CD1c-positive myeloid dendritic cell (primary cell): ENCODE measurements around the gene PLA2G3.

ENCODE experiments used
- DNase-seq: peaks from one replicate; pipeline ENCODE4 v3.0.0-alpha.2; 2016; ENCODE audit errors: extremely low spot score

PLA2G3 gene

DNA sequence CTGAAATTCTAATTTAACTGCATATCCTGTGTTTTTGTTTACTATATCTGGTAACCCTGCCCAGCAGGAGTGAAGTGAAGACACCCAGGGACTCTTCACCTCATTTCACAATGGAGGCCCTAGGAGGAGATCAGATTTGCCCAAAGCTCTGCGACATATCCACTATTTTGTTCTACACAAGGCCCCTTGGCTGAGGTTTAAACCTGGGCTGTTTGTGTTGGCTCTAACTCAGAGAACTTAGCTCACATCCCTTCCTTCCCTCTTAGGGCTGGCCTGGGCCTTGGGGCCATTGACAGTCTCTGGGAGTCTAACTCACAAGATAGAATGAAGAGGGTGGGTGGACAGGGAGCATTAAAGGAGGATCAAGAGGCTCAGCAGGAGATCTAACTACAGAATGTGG, 8.2 kb upstream of the PLA2G3 start:
- no peak for DNase-seq

DNA sequence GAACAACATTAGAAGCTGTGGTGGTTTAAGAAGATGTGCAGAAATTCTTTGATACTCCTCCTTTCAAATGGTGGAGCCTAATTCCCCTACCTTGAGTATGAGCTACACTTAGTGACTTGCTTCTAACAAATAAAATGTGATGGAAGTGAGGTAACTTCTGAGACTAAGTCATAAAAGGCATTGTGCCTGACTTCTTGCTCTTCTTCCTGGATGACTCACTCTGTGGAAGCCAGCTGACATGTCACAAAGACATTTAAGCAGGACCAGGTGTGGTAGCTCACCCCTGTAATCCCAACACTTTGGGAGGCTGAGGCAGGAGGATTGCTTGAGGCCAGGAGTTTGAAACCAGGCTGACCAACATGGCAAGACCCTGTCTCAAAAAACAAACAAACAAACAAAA, 3.9 kb upstream of the PLA2G3 start:
- no peak for DNase-seq

GRCh38 chr22:31143537-31143936, 3.2 kb upstream of the PLA2G3 start:
- DNase-seq = no peak

- DNase-seq = no peak
Measured at GRCh38 chr22:31143038-31143437, 2.7 kb upstream of the PLA2G3 start.

DNA sequence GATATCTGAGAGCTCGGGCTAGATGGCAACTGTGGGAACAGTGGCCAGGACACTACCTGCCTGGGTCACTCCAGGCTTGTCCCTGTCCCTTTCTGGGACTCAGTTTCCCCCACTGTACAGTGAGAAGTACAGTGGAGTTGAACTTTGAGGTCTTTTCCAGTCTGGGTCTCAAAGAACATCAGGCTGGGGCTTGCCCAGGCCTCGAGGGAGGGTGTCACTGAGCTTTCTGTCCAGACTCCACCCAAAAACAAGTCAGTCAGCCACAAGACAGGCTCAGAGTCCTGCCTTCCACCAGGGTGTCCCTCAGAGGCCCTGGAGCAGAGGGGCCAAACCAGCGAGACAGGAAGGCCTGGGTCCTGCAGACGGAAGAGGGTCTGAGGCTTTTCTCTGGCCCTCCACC, 2.0 kb upstream of the PLA2G3 start:
- DNase-seq = no peak

DNA sequence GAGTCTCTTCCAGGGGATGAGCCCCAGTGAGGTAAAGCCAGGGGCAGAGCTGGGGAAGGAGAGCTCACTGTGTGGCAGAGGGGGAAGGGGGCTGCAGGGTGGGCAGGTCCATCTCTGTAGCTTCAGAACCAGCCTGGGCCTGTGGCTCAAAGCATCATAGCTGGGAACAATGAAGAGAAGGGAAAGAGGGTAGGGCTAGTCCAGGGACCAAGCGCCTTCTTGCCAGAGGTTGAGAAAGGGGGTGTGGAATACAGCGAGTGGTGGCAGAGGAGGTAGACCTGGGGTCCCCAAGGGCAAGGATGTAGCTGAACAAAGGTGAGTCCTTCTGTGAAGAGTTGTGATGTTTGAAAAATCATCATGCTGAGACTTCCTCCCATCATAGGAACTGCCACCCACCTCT, 1.2 kb upstream of the PLA2G3 start:
- no peak for DNase-seq

- no peak for DNase-seq
Measured at GRCh38 chr22:31140746-31141145, 438 bp upstream of the PLA2G3 start.

- DNase-seq = no peak
Measured at GRCh38 chr22:31139066-31139465, 1.2 kb downstream of the PLA2G3 start.

DNA sequence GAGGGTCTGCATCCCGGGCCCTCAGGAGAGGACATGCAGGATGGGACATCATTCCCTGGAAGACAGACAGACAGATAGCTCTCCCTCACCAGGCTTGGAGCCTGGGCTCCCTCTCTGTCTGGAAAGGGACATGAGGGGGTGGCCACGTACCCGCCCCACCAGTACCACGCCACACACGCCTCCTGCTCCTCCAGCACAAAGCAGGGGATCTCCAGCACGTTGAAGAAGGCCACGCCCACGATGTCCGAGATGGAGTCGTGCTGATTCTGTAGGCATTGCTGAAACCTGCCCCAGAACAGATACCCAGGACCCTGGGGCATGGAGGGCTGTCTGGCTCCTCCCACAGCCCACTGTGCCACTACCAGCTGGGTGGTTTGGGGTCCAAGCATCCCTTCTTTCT, 2.2 kb downstream of the PLA2G3 start:
- DNase-seq = no peak

GRCh38 chr22:31137721-31138120, 2.6 kb downstream of the PLA2G3 start:
- DNase-seq = no peak

DNA sequence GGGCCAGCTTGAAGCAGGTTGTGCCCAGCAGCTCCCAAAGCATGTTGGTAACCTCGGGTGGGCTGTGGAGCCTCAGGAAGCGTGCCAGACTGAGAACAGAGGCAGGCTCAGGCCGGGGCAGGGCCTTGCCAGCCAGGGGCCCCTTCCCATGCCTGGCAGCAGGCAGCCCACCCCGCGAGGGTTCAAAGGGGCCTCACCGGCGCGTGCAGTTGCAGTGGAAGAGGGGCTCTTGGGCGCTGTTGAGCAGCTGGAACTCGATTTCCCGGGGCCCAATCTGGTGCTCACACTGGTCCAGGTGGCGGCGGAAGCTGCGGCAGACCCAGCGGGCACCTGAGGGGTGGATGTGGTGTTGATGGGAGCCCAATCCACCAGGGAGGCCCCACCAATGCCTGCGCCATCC, 3.6 kb downstream of the PLA2G3 start:
- no peak for DNase-seq

DNA sequence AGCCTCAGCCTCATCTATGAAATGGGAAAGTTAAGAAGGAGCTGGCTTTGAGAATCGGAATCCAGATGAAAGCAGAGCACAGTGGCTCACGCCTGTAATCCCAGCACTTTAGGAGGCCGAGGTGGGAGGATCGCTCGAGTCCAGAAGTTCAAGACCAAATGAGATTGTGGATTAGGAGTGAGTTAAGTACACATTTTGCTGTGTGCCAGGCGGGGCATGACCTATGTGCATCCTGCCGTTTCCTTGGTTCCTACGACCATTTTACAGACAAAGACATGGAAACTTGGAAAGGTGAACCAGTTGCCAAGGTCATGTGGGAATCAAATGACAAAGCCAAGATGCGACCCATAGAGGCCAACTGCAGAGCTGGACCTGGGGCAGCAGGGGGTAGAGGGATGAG, 4.2 kb downstream of the PLA2G3 start:
- no peak for DNase-seq

- no peak for DNase-seq
Measured at GRCh38 chr22:31135706-31136105, 4.6 kb downstream of the PLA2G3 start.

GRCh38 chr22:31134688-31135087, 5.6 kb downstream of the PLA2G3 start:
- DNase-seq = no peak

DNA sequence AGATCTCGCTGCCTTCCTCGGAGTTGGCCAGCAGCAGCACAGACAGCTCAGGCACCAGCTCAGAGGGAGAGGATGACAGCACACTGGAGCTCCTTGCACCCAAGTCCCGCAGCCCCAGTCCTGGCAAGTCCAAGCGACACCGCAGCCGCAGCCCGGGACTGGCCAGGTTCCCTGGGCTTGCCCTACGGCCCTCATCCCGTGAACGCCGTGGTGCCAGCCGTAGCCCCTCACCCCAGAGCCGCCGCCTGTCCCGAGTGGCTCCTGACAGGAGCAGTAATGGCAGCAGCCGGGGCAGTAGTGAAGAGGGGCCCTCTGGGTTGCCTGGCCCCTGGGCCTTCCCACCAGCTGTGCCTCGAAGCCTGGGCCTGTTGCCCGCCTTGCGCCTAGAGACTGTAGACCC, 6.4 kb downstream of the PLA2G3 start:
- DNase-seq = no peak

GRCh38 chr22:31130873-31131272, 9.4 kb downstream of the PLA2G3 start:
- no peak for DNase-seq

DNA sequence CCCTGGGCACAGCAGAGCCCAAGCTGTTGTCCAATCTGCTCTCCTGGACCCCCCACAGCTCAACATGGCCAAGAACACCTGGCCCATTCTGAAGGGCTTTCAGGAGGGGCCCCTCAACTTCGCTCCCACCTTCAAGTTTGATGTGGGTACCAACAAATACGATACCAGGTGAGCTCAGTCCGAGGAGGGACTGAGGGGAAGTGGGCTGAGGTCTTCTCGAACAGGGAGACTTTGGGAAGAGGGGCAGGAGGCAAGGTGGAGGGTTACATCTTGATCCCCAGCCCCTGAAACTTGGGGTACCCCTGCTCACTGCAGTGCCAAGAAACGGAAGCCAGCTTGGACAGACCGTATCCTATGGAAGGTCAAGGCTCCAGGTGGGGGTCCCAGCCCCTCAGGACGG, 12.2 kb downstream of the PLA2G3 start:
- DNase-seq = no peak

- DNase-seq = peak; percentile 39
Measured at GRCh38 chr22:31127181-31127772, 13.0 kb downstream of the PLA2G3 start.

- DNase-seq = no peak
Measured at GRCh38 chr22:31126869-31127175, 13.5 kb downstream of the PLA2G3 start.

GRCh38 chr22:31126128-31126868, 14.0 kb downstream of the PLA2G3 start:
- no peak for DNase-seq

- no peak for DNase-seq
Measured at GRCh38 chr22:31125521-31126117, 14.7 kb downstream of the PLA2G3 start.

DNA sequence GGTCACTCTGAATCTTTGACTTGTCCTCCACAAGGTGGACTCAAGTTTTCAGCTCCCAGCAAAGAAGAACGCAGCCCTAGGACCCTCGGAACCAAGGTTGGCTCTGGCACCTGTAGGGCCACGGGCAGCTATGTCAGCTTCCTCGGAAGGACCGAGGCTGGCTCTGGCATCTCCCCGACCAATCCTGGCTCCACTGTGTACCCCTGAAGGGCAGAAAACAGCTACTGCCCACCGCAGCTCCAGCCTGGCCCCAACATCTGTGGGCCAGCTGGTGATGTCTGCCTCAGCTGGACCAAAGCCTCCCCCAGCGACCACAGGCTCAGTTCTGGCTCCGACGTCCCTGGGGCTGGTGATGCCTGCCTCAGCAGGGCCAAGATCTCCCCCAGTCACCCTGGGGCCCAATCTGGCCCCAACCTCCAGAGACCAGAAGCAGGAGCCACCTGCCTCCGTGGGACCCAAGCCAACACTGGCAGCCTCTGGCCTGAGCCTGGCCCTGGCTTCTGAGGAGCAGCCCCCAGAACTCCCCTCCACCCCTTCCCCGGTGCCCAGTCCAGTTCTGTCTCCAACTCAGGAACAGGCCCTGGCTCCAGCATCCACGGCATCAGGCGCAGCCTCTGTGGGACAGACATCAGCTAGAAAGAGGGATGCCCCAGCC, 15.4 kb downstream of the PLA2G3 start:
- no peak for DNase-seq

DNA sequence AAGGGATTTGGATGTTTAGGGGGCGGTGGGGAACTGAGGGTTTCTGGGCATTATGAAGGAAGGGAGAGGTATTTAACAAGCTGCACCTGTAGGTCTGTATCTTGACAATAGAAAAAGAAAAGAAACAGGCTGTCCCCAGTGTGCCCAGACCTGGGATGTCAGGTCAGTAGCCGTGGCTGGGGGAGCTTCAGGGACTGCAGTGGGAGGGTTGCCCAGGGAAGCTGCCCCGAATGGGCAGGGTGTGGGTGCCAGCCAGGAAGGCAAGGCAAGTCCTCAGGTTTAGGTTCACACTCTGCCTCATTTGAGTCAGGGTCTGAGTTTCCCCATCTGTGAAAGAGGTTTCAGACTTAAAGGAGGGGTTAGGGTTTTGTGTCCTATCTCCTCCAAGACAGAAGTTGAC, 16.0 kb downstream of the PLA2G3 start:
- DNase-seq = no peak
